Stimulated activated CD4-positive, alpha-beta T cell treated with anti-CD3 and anti-CD28 coated beads, TNF-alpha, amount 100 ng/mL, for 24 hours (primary cell): Measurements from ENCODE around the gene ECI2.
"Not testable (repeated sequence)": the region's sequence is repeated elsewhere in the genome, so short reads cannot be mapped to it uniquely, and the experiment has no call there.

Source experiments
- DNase-seq, 3 experiments: peaks; one replicate each; pipeline ENCODE4 v3.0.0-alpha.2; 2020; ENCODE audit warnings: low read depth in 3 of 3

Gene ECI2

DNA sequence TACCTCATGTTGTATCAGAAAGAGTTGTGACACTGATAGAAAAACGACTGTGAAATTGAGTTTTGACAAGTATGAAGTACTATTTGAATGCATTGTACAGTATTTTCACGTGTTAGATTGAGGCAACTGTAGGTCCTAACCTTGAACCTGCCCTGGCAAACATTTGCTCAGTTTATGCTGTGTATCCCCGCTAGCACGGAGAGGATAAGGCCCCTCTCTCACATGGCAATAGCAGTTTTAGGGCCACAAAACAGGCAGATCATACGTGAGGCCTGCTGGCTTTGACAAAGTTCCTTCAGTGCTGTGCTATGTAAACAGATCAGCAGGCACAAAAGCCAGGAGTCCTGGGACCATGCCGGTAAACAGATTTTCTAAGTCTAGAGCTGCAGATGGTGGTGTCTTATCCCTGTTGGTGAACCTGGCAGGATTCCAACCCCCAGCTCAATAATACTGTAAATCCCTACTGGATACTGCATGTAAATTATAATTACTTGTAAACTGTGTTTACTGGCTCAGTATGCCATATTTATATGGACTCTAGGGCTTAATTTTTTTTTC lies 32.6 kb downstream of the ECI2 start:
- DNase-seq, result no peak

DNA sequence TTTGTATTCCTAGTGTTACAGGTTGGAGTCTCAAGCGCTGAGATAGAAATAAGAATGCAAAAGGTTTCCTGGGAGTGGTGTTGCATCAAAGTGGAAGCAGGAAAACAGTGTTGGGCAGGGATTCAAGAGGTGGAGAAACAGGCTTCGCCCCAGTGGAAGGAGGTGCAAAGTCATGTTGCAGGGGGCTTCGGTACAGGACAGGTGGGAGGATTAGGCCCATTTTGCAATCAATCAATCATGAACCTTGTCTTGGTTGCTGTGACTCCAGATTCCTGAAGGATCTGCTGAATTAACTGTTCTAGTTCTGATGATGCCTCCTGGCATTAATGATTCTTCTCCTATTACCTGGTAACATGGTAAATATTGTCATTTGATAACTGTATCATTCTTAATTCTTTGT lies 34.1 kb downstream of the ECI2 start:
- DNase-seq, result no peak

DNA sequence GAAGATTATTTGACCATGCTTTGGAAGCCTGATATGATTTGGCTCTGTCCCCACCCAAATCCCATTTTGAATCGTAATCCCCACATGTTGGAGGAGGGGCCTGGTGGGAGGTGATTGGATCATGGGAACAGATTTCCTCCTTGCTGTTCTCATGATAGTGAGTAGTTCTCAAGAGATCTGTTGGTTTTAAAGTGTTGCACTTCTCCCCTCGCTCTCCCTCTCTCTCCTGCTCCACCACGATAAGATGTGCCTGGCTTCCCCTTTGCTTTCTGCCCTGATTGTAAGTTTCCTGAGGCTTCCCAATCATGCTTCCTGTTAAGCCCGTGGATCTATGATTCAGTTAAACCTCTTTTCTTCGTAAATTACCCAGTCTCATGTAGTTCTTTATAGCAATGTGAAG lies 34.7 kb downstream of the ECI2 start:
- DNase-seq, result no peak

DNA sequence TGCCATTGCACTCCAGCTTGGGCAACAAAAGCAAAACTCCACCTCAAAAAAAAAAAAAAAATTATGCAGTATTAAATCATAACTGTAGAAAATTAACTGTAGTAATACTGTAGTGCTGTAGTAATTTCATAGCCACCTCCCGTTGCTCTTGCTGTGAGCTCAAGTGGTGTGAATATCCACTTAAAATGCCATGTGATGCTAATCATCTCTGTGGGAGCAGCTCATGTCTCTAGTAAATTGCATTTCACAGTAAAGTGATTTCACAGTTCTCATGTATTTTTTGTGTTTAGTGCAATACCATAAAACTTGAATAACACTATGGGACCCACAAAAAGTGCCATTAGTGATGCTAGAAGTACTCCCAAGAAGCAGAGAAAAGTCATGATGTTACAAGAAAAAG lies 42.1 kb downstream of the ECI2 start:
- no peak for DNase-seq

DNA sequence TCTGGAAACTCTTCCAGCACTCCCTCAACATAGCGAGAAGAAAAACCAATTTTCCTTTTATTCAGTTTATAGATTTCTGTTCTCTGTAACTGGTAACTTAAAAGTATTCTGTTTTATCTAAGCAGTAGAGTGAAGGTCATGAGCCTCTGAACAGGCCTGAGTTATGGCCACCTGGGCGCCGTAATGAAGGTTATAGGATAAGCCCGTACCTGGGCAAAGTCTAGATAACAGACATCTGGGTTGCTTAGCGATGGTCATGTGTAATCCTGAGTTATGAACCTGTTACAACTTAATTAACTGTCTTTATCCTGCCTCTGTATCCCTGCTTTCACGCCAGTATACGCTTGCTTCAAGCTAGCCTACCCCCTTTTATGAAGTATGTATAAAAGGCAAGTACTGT lies 43.4 kb downstream of the ECI2 start:
- DNase-seq, result no peak

DNA sequence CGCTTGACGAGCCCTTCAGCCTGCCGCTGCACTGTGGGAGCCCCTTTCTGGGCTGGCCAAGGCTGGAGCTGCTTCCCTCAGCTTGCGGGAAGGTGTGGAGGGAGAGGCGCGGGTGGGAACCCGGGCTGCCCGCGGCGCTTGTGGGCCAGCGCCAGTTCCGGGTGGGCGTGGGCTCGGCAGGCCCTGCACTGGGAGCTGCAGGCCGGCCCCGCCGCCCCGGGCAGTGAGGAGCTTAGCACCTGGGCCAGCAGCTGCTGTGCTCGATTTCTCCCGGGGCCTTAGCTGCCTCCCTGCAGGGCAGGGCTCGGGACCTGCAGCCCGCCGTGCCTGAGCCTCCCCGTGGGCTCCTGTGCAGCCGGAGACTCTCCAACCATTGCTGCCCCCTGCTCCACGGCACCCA lies 45.3 kb downstream of the ECI2 start:
- DNase-seq, result not testable (repeated sequence)

DNA sequence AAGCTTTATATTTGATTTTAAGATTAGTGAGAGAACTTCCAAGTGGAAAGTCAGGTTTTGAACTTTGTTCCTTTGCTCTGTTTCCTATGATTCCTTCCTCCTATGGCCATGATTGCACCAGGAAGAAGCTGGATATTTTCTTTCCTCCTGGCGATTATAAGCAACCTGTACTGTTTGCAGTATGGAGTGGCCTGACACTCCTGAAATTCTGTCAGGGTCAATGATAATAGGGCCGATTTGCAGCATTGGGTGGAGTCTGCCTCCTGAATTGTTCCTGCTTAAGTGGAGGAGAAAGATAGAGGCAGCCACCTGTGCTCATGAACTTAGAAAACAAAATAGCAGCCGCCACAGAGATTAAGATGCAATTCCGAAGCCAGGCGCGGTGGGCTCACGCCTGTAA lies 46.7 kb downstream of the ECI2 start:
- no peak for DNase-seq

DNA sequence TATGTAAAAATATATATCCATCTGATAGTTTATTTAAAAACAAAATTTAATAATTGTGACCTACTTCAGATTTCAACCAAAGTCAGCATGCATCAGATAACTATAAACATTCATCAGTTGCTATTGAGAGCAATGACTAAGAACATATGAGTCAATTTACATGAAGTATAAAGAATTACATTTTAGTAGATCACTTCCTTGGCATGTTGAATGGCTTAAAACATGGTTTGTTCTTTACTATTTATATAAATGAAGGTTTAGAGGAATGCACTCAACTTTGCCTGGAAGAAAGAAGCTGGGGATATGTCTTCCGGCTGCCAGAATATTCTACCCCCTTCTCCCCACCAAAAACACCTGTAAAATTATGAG lies 50.1 kb downstream of the ECI2 start:
- DNase-seq, result no peak

DNA sequence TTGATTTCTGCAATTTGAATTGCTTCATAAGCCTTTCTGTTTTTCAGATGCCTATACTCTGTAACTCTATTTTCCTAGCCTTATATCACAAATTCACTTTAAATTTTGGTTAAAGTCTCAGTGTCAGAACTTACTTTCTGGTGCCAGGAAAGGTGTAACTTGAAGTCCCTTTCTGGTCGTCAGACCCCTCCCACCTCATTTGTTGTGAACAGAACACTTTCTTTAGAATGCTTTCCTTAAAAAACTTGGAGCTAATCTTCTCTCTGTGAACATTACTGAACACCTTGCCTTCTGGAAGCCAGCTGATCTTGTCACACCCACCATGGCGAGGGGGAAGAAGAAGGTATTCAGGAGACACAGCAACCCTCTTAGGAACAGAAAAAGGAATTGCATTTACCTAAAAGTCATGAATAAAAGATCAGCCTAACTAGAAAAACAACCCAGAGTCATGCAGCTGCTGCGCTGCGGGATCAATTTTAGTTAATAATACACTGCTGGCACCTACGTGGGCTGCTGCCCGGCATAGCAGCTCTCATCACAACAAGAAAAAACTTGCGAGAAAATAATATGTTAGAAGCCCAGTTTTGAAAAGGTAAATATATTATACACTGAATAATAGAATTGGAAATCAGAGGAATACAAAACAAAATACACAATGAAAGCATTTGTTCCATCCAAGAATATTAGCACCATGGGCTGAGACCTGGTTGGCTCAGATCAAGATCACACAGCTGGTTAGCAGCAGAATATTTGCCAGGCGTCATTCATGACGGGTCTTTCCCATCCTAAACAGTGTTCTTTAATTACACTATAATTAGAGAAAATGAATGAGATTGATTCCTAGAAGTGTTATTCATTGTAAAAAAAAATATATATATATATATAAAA lies 50.7 kb downstream of the ECI2 start:
- DNase-seq, result no peak

DNA sequence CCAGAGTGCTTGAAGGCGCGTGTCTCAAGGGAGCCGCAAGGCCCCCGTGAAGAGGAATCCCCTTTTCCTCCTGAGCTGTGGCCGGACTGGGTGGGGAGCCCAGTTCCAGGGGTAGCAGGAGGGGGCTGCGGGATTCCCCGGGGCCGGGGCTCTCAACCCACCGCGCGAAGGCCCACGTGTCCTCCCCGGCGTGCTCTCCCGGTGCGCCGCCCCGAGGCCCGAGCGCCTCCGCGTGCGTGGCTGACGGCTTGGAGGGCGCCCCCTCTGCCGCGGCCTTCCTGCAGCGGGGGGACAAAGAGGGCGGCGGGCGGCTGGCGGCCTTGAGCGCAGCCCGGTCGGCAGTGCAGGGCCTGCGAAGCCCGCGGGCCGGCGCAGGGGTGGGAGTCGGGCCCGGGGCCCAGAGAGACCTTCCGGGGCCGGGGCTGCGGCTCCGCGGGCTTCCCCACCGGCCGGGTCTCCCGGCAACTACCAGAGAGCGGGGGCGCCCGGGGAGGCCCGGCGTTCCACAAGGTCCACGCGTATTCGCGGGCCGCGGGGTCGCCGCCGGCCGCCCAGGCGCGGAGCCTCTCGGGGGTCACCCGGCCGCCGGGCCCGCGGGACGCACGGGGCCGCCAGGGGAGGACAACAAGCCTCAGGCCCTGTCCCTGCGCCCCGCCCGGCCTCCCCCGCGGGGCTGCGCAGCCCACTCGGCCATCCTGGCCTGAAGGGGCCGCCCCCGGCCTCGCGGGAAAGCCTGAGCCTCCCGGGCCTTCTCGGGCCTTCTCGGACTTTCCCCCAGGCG lies 56.5 kb downstream of the ECI2 start, which contains the start of gene FAM217A:
FAM217A (minus strand) TSS at position 447 of the 781 bp plus-strand sequence. CDS start 1,723 bp downstream, outside the sequence.
- DNase-seq, result no peak

DNA sequence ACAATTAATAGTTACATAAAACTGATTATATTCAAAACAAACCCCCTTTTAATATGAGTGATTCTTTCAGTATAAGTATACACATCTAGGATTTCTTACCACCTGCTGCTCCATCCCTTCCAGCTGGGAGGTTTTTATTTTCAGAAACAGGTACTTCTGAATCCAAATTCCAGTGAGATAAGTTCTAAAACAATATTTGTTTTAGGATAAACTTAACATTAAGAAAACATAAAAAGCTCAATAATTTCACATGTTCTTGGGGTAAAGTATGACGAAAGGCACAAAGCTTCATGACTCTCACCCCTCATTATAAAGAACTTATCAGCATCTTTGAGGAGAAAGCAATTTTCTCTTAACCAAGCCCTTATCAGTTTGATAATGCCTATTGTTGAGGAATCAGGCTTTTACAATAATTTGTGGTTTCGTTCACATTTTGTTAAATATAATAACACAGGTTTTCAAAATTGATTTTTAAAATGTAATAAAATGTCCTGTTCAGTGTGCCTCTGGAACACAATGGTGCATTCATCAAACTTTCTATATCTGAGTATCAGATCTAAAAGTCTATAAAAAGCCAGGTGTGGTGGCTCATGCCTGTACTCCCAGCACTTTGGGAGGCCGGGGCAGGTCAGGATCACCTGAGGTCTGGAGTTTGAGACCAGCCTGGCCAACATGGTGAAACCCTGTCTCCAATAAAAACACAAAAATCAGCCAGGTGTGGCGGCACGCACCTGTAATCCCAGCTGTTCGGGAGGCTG lies 60.7 kb downstream of the ECI2 start:
- DNase-seq, result no peak

DNA sequence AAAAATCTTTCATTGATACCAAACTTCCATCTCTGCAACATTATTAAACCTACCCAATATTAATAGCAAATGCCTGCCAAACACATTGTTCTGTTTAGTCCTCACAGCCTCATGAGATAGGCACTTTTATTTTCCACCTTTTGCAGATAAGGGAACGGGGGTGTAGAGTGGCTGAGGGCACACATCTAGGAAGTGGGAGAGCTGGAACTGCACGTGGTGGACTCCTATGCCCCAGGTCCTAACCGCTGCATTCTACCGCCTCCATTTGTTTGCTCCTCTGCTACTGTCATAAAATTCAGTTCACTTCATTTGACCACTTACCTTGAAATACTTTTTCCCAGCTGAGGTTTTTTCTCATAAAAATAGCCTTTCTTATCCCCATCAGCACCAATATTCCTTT lies 64.0 kb downstream of the ECI2 start:
- no peak for DNase-seq

DNA sequence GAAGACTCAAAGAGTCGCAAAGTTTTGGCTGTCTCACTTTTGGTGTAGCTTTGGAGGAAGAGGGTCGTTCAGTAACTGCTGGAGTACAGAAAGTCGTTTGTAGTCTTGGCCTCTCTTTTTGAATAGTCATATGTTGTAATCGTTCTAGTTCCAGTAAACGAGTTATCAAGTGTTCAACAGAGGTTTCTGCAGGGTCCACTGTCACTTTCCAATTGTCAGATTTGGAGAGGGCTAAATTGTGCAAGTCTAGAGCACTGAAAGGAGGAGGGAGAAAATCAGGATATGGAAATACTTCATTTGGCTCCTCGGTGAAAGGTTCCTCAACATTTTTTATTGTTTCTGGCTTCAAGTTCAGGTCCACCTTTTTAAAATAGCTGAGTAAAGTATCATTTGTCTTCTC lies 66.2 kb downstream of the ECI2 start:
- DNase-seq, result no peak

DNA sequence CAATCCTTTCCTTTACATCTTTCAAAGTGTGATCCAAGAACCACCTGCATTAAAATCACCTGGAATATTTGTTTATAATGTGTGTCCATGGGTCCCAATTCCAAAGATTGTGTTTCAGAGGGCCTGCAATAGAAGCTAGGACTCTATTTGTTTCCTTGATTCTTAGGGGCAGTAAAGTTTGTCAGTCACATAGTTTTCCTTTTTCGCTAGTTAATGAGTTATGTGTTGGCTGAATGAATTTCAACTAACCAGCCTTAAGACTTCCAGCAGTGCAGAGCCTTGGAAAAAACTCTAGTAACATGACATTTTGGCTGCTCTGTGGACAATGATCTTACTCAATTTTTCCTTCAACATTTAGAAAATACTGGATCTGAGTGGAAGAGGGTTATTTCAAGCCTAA lies 67.7 kb downstream of the ECI2 start:
- DNase-seq, result no peak

DNA sequence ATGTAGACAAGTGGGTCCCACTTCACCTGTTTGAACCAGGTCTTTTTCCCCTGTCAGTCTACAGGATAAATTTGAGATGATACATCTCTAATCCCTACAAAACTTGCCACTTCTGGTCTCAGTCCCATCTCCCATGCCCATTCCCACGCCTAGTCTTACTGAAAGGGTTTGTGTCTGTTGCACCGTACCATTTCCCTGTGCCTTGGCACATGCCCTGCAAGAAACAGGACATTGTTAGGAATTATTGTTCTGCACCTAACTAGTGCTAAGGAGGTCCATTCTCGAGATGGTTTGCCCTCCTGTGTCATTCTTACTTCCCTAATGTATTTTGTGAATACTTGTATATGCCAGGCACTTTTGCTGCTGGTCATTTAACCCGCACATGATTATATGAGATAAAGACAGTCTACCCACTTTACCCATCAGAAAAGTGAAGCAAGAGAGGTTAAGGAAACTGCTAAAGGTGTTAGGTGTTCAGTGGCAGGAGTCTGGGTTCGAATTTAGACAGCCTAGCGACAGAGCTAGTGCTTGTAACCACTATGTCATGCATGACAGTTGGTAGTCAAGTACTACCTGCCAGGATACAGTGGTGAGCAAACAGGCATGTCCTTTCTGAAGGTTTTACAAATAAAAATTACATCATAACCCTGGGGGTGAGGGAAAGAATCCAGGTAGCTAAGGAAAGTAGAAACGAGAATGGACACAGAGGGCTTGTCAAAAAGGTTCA lies 69.2 kb downstream of the ECI2 start:
- DNase-seq, result no peak
